Activated T-helper 9 cell treated with anti-CD3 and anti-CD28 coated beads, Interleukin-2, amount 50 U/mL, for 16 hours (primary cell): ENCODE results near the gene PPFIBP1.
"Not testable (repeated sequence)": the region's sequence is repeated elsewhere in the genome, so short reads cannot be mapped to it uniquely, and the experiment has no call there.

ENCODE experiments used
- DNase-seq: peaks from one replicate; pipeline ENCODE4 v3.0.0-alpha.2; 2020; ENCODE audit warnings: low read depth

PPFIBP1 gene

DNA sequence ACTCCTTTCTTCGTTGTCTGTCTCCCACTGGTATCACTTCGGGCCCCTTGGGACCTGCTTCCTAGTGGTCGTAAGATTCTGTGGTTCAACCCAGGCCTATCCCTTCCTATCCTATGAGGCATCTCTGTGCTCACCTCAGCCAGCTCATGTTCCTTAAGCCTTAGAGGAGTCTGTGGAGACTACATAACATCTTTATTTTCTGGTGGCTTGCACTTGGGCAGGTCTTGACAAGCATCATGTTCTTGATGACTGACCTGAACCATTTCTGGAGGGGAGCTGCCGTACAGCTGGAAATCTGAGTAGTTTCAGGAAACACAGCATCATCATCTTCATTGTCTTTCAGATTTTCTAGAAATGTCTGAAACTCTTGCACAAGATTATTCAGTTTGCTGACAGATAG is 69.3 kb downstream of the PPFIBP1 start:
- DNase-seq = no peak

DNA sequence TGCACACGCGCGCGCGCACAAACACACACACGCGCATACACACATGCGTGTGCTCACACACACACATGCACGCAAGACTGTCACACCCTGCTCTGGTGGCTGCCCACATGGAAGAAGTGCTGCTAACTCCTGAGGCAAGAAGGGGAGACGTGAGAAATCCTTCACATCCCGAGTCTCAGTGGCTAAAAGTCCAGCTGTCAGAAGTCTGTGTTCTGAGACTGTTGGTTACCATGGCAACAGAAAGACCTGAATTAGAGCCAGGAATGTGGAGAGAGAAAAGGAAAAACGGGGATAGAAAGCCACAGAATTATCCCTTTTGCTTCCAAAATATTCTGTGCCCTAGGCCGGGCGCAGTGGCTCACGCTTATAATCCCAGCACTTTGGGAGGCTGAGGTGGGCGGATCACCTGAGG is 71.2 kb downstream of the PPFIBP1 start:
- no peak for DNase-seq

DNA sequence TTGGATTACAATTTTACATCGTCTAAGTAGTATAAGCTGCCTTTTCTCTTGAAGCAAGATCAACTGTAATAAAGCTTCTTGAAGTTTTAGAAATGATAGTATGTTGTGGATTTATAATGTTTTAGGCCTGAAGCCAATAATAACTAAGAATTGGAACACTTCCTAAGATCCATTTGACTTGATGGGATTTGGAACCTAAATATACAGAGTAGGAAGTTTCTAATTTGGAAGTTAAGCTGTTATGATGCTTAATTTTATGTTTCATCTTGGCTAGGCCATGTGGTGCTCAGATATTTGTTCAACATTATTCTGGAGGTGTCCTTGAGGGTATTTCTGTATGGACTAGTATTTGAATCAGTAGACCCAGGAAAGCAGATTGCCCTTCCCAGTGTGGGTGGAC is 74.9 kb downstream of the PPFIBP1 start:
- not testable (repeated sequence) for DNase-seq

DNA sequence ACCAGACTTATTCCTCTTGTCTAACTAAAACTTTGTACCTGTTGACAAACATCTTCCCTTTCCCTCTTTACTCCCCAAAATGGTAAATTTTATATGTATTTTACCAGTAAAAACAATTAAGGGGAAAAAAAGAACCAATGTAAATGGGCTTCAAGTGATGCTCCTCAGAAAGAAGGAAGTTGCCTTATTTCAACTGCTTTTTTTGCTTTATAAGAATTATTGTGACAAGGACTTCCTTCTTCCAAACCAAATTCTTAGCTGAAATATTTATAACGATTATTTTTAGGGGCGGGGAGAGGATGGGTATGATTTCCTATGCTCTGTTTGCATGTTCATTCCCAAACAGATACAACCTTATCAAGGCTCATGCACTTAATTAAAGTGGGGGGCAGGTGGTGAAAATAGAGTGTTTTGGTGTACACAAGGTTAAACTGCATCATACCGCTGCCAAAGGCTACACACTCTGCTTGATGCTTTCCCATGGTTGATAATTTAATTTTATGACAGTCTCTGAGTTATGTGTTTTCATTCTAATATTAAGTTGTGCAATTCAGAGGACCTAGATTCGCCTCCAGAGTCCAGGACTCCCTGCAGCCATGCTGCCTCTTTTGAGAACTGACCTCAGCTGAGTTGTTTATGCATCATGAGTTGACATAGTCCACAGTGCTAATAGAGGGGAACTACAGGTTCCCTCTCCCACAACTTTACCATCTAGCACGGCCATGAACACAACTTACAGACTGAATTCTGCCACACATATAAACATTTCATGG is 77.2 kb downstream of the PPFIBP1 start:
- not testable (repeated sequence) for DNase-seq

DNA sequence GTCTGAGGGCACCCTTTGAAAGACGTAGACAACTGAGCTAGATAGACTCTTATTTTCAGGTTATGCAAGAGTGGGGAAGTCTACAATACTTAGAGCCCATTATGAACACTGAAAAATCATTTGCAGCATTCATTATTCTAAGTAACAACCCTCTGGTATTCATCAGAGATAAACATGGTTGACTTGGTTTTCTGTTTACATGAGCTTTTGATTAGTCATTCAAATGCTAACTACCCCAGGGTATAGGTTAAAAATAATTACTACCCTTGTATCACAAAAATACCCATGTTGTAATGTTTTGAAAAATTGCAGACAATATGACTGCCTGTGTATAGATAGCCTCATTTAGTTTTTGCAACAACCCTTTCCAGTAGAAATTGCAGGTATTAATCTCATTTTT is 78.5 kb downstream of the PPFIBP1 start:
- DNase-seq = no peak

DNA sequence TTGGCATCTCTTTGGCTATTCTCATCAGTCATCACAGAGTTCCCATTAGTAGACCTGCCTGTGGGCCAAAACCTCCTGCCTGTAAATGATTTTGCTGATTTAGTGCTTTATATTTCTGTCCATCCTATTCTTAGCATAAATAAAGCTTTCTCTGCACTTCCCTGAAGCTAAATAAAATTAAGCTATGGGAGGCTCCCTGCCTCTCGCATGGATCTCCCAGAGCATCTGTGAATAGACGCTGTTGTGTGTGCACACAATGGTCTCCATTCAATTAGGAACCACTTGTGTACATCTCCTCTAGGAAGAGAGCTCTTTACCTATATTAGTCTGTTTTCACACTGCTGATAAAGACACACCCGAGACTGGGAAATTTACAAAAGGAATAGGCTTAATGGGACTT is 80.4 kb downstream of the PPFIBP1 start:
- DNase-seq = no peak

DNA sequence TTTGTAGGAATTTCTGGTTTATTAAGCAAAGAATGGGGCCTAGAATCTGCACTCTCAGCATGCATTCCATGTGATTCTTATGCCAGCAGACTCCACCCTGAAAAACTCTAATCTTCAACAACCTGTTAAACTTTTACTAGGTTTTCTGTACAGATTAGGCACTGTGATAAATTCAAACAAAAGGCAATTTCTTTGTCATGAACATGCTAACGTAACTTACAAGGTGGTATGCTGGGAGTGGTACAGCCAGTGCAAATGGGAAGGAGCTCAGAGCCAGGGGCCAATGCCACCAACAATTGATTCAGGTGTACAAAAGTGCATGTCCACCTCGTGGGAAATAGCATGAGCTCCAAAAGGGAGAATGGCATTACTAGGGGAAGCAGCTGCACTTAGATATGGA is 83.0 kb downstream of the PPFIBP1 start:
- no peak for DNase-seq

DNA sequence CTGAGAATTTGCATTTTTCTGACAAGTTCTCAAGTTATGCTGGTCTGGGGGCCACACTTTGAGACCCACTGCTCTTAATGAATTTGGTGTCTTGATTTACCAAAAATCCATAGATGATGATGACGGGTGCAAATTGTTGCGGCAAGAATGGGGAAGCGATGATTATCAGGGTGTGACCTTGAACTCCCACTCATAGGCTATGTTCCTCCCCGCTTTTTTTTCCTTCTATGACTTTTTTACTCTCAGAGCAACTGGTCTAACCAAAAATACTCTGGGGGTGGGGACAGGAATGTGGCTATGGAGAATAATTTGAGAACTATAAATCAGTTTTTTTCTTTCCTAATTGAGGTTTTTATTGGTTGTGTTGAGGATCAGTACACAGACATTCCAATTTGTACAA is 83.6 kb downstream of the PPFIBP1 start:
- DNase-seq = no peak

DNA sequence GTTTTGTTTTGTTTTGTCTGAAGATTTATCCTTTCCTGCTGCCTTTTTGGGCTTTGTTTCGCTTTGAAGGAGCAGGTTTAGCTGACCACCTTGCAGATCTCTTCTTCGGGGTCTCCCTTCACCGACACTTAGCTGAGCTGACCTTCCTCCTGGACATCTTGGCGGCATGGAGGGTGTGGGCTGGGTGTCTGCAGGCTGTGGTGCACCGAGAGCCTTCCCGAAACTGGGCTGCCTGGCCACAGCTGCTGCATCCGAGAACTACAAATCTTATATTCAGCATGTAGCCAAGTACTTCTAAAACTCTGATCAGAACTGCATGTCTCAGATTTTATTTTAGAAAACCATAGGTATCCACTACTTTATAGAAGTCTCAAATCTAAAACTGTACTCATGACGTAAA is 84.9 kb downstream of the PPFIBP1 start:
- no peak for DNase-seq

DNA sequence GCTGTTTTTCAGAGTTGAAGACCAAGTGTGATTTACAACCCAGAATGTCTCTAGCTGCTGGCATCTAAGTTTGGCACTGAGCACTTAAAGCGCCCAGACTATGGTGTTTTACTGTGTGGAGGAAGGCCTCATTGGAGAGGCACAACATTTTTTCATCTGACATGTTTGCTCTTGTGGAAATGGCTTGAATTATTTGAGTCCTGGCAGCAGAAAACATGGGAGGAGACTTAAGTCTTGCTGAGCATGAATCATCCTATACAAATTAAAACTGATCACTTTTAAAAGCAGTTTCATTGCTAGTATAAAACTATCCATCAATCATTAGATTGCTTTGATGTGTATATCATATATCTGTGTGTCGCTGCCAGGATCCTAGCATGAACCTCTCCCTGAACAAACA is 86.4 kb downstream of the PPFIBP1 start:
- no peak for DNase-seq

DNA sequence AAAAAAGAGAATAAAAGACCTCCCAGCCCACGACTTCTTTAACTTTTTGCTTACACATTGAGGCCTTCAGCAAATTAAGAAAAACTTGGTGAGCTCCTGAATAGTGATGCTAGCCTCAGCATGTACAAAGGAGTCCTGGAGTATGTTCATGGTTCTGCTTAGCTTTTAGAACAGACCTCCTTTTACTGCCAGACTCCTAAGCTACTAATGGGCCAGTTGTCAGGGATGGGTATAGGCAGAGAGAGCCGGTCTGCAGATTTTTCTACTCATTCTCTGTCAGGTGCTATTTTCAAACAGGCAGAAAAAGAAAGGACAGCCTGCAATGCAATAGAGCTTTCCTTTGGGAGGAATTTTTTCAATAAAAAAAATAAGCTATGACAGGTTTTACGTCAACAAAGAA is 90.4 kb downstream of the PPFIBP1 start:
- no peak for DNase-seq

DNA sequence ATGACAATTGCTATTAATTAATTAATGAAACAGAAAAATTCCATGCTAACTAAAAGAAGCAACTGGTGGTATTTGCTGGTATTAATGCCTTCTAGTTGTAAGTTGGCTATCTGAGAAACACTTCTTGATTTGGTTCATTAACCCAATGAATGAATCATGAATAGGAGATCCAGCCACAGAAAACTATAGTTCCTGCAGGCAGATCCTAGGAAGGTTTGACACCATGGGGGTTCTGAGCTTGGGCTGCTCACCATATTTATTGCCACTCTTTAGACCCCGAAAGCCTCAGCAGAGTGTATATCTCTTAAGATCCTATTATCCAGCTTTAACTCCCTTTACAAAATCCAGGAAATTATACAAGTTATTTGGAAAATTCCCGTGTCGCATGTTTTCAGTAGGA is 90.9 kb downstream of the PPFIBP1 start:
- DNase-seq = no peak

DNA sequence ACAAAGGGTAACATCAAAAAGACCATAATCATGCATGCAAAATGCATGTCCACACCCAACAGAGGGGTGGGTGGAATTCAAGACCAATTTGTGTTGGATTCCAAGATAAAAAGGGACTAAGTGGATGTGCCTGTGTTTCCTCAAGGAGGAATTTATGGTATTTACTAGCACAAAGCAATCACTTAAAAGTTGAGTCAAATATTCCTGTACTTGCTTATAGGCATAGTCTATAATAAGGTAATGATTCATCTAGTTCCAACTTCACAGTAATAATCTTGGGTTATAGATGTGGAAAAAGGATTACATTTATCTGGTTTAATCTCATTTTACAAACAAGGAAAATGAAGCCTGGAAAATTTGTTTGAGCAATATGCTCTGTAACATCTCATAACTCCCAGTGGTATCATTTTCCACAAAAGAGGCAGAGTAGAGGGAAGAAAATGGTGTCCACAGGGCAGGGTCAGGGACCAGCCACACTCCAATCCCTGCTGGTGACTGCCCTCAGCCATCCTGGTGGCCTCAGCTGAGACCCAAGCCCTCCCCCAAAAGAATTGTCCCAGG is 91.4 kb downstream of the PPFIBP1 start:
- DNase-seq = no peak

DNA sequence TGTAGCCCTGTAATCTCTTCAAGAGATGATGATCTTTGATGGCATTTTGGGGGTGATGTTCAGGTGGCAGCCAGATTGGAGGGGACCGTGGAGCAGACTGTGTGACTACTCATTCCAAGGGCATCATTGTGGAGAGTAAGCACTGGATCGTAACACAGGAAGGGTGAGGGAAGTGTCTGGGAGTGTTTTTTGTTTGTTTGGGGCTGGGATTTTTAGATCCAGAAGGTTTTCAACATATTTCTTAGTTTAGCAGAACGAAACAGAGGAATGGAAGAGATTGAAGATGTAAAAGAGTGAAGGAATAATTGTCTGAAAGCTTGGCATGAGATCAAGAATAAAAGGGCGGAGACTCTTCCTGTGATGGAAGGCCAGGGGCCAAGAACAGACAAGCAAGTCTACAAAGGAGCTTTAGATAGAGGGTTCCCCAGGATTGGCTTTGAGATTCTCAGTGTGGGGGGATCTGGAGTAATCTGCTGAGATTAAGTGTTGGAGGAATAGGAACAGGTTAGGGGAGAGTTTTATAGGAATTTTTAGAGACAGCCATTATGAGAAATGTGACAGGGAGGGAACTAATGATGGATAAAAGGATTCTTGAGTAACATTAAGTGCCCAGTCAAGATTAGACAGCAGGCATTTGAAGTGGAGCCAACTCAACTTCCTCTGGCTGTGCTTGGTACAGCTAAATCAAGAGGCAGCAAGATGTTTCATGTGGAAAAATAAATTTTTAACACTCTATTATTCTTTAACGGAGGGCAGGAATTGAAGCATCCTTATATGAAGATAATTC is 92.5 kb downstream of the PPFIBP1 start:
- no peak for DNase-seq

DNA sequence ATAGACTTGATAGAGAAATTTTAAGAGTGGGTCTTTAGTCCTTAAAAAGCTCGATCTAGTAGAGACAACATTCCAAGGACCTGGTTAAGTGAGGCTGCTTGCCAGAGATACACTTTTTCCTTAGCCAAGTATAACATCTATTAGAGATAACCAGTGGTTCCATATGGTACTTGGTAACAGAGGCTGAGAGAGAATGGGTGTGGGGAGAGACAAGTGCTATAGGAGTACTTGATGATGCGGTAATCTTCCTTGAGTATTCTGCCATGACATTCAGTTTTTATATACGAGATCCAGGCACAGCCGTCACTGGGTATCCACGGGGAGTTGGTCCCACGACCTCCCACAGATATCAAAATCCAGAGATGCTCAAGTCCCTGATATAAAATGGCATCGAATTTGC is 94.8 kb downstream of the PPFIBP1 start:
- no peak for DNase-seq

DNA sequence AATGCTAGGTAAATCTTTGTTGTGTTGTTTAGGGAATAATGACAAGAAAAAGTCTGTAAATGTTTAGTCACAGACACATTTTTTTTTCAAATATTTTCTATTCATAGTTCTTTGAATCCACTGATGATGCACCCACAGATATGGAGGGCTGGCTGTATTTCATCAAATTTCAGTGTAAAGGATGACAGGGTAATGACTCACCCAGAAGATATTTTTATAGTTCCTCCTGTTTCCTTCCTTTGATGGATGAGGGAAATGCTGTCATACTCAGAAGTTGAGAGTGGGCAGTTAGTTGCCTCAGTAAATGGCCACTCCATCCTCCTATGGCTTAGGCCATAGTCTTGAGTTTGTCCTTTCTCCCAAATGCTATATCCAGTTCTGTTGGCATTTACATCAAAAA is 95.3 kb downstream of the PPFIBP1 start:
- no peak for DNase-seq

DNA sequence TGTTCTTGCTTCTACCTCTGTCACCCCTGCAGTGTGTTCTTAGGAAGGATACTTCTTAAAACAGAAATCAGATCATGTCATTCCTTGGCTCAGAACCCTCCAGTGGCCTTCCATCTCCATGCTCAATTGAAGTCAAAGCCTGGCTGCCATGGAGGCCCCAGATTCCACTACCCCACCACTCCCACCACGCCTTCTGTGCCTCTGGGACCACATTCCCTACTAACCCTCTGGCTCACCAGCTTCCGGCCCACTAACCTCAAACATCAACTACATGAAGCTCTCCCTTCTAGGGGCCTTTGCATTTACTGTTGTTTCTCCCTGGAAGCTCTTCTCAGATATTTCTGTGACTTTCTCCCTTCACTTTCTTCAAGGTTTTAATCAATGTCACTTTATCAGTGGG is 96.1 kb downstream of the PPFIBP1 start:
- no peak for DNase-seq

DNA sequence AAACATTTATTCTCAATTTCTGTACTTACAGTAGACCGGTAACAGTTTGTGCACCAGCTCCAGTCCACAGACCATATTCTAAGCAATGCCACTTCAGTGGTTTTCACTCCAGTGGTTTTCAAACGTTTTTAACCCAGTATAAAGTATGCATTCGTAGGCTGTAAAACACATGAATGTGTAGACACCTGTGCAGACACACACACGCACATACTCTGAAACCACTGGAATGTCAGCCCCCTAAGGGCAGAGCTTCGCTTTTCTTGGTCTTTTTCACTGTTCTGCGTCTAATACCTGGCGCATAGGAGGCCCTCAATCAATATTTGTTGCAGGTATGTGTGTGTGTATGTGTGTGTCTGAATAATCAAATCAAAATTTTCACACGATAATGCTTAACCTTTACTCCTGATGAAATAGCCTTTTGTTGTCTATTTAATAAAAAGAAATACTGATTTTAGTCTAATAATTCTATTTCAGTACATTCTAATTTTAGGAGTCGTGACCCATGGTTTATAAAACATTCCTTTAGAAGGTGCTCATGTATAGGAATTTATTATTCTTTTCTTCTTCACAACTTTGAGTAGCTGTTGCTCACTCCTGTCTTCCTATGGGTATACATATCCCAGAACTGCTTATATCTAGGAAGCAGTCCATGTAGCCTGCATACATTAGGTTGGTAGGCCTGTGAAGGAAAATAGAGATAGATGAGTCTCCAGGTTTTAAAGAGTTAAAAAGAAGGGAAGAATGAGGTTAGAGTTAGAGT is 98.6 kb downstream of the PPFIBP1 start:
- DNase-seq = no peak

DNA sequence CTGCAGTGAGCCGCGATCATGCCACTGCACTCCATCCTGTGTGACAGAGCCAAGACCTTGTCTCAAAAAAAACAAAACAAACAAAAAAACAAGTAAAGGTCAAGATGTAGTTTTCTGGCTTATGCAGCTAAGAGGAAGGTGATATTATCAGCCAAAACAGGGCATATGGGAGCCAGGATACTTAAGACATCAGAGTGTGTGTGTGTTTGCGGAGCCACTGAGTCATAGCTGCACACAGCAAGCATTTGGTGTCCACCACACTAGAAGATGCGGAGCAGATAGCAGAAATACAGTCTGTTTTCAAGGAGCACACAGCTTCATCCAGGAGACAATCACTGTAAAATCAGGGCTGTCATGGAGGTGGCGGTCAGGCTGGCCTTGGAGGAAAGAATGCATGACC is 99.6 kb downstream of the PPFIBP1 start:
- DNase-seq = no peak

DNA sequence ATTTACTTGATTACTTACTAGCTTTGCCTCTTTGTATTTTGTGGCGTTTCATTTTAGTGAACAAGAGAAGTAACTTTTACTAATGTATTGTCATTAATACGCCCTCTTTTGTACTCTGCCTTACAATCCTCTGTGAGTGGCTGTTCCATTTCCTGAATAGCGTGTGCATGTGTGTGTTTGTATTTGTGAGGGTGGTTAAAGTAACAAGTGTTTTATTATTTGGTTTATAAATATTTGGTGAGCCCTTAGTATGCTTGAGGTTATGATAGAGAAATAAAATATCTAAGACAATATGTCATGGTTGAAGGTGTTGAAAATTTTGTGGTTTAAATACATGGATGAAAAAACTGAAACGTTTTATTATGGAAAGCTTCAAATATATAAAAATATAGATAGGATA is 100.6 kb downstream of the PPFIBP1 start:
- DNase-seq = no peak

DNA sequence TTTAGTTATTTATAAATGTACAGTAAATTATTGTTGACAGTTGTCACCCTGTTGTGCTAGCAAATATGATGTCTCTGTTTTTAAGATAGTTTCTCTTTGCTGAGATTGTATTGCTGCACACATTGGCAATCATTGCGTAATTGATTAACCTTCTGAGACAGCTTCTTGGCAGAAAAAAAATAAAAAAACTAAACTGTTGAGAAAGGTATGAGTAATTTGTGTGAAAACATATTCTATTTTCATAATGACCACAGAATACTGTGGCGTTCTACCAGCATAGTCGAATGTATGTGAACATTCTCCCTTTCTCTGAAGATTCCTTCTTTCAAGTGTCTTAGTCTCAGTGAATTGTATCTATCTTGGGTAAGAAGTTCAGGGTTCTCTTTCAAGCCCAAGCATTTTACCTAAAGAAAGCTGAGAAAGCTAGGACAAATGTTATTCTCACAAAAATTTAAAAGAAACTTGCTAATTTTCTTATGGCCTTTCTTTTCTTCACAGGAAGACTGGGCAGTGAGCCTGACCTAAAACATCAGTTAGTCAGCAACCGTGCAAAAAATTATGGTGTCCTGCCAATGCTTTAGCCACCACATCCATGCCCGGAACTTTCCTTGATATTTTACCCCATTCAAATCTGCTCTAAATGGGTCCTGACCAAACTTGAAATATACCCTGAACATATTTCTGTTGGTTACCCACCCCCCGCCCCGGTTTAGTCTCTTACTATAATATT is 103.3 kb downstream of the PPFIBP1 start:
- DNase-seq = no peak
